Activated B cell treated with CpG ODN at 0.5 μM for 24 hours (primary cell): ENCODE measurements around the gene ZNF536. TPM values are rescaled to one million over a fixed set of nuclear protein-coding genes. Genes with fewer than 3 reads are reported as not detected.

Source experiments
- ATAC-seq: fragments of 200-7000 bp; cut with Tn5 transposase; one replicate; pipeline ENCODE4 v1.10.0; 2021; ENCODE audit warnings: low read depth, mild to moderate bottlenecking, moderate library complexity
- CTCF ChIA-PET: fragments of 350-600 bp; sonication (Branson Sonifier 250); formaldehyde crosslinking; loops from one replicate; lab custom pipeline; 2021; ENCODE audit warnings: antibody characterized with exemption; lab: Charles Lee
- POLR2A ChIA-PET: fragments of 350-600 bp; sonication (Branson Sonifier 250); formaldehyde crosslinking; loops from one replicate; lab custom pipeline; 2021; ENCODE audit warnings: antibody characterized with exemption; lab: Charles Lee
- DNase-seq: peaks from one replicate; pipeline ENCODE4 v3.0.0; 2022
- H3K27ac Mint-ChIP-seq: one replicate; pipeline ENCODE4 v1.8.0; 2020; ENCODE audit warnings: mixed read lengths
- H3K27me3 Mint-ChIP-seq: one replicate; pipeline ENCODE4 v1.8.0; 2021; ENCODE audit warnings: mixed read lengths
- H3K36me3 Mint-ChIP-seq: one replicate; pipeline ENCODE4 v1.8.0; 2021; ENCODE audit warnings: low read depth, mixed read lengths
- H3K4me1 Mint-ChIP-seq: one replicate; pipeline ENCODE4 v1.8.0; 2021; ENCODE audit warnings: mixed read lengths
- H3K4me3 Mint-ChIP-seq: one replicate; pipeline ENCODE4 v1.8.0; 2020; ENCODE audit warnings: mild to moderate bottlenecking, mixed read lengths
- H3K9me3 Mint-ChIP-seq: one replicate; pipeline ENCODE4 v1.8.0; 2020; ENCODE audit warnings: mixed read lengths
- intact Hi-C: fragments of 100-400 bp; cut with micrococcal nuclease; formaldehyde crosslinking; loops from one replicate; pipeline ENCODE4 v1.15.1; 2024
- total RNA-seq: library from RNA; stranded (reverse); gene quantifications from 2 replicates; pipeline ENCODE4 v1.2.3, GENCODE V29; 2022
- TF ChIP-seq, protein P1 (sequence below): fragments of 200-600 bp; IDR thresholded peaks from one replicate; pipeline ENCODE4 v1.8.0; 2022; ENCODE audit warnings: antibody characterized with exemption, mild to moderate bottlenecking

ZNF536 gene
- total RNA-seq, 1 donor from 2014 or later: not detected

DNA sequence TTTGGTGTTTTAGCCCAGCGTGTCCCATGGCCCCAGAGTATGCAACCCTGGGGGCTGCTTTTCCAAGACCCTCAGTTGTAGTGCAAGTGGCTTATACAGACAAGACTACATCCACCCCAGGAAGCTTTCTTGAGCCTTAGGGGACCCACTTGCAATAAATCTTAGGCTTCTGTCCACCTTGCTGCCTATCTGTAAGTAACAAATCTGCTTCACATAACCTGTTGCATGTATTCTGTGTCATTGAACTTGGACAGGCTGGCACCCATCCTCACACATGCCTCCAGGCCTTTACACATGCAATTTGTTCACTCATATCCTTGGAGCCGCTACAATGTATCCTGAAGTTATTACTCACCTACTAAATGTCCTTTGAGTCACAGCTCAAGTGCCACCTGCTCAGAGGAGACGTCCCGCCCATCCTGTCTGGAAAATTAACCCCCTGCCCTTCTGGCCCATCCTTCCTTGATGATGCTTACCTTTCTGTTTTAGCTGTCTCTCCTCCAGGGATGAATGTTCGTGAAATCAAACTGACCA is 101.2 kb downstream of the ZNF536 start:
- ChIA-PET CTCF (no interaction called here), POLR2A (no interaction called here)
- H3K4me1 Mint-ChIP-seq: no peaks in the 10 kb centered on the region
- TF ChIP-seq, protein P1, sequence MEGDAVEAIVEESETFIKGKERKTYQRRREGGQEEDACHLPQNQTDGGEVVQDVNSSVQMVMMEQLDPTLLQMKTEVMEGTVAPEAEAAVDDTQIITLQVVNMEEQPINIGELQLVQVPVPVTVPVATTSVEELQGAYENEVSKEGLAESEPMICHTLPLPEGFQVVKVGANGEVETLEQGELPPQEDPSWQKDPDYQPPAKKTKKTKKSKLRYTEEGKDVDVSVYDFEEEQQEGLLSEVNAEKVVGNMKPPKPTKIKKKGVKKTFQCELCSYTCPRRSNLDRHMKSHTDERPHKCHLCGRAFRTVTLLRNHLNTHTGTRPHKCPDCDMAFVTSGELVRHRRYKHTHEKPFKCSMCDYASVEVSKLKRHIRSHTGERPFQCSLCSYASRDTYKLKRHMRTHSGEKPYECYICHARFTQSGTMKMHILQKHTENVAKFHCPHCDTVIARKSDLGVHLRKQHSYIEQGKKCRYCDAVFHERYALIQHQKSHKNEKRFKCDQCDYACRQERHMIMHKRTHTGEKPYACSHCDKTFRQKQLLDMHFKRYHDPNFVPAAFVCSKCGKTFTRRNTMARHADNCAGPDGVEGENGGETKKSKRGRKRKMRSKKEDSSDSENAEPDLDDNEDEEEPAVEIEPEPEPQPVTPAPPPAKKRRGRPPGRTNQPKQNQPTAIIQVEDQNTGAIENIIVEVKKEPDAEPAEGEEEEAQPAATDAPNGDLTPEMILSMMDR: no peak
- intact Hi-C loops: no loop called here
- no peaks in the 10 kb centered on the region for H3K27me3 Mint-ChIP-seq
- no peaks in the 10 kb centered on the region for H3K36me3 Mint-ChIP-seq
- H3K27ac Mint-ChIP-seq: no peak overlapping the region
- H3K9me3 Mint-ChIP-seq: peaks cover 9% of the 10 kb centered on the region
- no peak overlapping the region for H3K4me3 Mint-ChIP-seq
- DNase-seq: no peak
- ATAC-seq: no peak

DNA sequence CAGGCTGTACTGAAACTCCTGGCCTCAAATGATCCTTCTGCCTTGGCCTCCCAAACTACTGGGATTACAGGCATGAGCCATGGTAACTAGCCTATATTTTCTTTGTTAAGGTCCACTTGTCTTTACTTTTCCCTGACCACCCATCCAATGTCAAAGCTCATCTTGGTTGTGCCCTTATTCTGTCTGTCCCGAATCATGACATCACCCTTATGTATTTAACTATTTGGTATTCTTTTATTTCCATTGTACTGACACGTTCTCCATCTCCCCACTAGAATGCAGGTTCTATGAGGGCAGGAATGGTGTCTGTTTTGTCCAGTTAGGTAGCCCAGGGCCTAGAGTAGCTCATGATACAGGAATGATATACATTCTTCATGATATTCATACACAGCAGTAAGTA is 104.8 kb downstream of the ZNF536 start:
- TF ChIP-seq, protein P1: no peak
- Mint-ChIP-seq H3K4me1 (no peaks in the 10 kb centered on the region), H3K4me3 (no peak overlapping the region), H3K36me3 (no peaks in the 10 kb centered on the region), H3K9me3 (peaks cover 9% of the 10 kb centered on the region), H3K27ac (no peak overlapping the region), H3K27me3 (no peaks in the 10 kb centered on the region)
- ChIA-PET CTCF (no interaction called here), POLR2A (no interaction called here)
- intact Hi-C loops: no loop called here
- DNase-seq: no peak
- no peak for ATAC-seq

DNA sequence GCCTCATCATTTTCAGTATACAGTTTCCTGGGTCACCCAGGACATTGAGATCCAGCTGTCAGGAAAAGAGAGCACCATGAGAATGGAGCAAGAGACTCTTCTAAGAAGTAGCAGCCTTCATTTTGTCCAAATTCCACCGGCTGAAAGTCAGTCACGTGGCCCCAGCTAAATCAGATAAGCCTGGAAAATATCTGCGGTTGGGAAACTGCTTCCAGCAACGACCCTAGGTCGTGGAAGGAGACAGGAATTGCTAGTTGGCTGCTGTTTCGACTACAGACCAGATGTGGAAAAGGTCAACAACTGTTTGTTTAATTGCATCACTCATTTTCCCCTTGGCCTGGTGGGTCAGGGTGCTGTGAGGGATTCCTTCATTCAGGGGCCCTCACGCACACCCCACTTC is 107.0 kb downstream of the ZNF536 start:
- Mint-ChIP-seq H3K27ac (no peak overlapping the region), H3K4me1 (no peaks in the 10 kb centered on the region), H3K4me3 (no peak overlapping the region), H3K36me3 (no peaks in the 10 kb centered on the region), H3K27me3 (no peaks in the 10 kb centered on the region), H3K9me3 (peaks cover 2% of the 10 kb centered on the region)
- ChIA-PET CTCF (no interaction called here), POLR2A (no interaction called here)
- TF ChIP-seq, protein P1: no peak
- ATAC-seq: no peak
- intact Hi-C loops: no loop called here
- DNase-seq: no peak

DNA sequence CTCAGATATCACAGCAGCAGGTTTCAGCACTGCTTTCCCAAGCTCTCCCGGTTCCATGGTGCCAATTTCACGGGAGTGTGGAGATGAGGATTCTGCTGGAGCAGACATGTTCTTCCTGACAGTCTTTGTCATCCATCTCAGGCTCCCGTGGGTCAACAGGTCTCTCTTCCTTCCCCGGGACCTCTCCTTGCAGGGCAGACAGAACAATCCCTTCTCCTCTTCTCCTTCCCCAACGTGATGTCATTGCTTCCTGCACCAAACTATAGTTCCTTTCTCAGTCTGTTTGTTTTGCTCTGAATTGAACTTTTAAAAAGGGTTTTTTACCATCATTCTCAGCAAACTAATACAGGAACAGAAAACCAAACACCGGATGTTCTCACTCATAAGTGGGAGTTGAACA is 107.9 kb downstream of the ZNF536 start:
- no peak for ATAC-seq
- Mint-ChIP-seq H3K4me1 (no peaks in the 10 kb centered on the region), H3K4me3 (no peak overlapping the region), H3K27ac (no peak overlapping the region), H3K9me3 (peaks cover 2% of the 10 kb centered on the region), H3K36me3 (no peaks in the 10 kb centered on the region), H3K27me3 (no peaks in the 10 kb centered on the region)
- no peak for DNase-seq
- ChIA-PET POLR2A (no interaction called here), CTCF (no interaction called here)
- TF ChIP-seq, protein P1: no peak
- intact Hi-C loops: no loop called here

DNA sequence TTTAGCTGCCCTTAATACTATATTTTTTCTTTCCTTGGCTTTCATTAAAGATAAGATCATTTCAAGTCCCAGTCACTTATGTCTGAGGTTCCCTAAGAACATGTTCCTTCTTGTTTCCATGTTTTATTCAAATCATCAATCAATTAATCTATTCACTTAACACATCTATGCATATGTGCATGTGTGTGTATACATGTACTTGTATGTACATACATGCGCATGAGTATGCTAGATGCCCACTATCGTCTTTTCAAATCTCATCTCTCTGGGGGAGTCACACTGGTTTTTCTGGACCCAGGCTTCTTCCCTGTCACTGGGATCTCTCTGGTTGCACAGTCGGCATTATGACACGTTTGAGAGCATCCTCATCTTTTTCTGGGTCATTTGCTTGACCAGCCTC is 108.9 kb downstream of the ZNF536 start:
- no peak overlapping the region for H3K4me3 Mint-ChIP-seq
- ChIA-PET POLR2A (no interaction called here), CTCF (no interaction called here)
- no peaks in the 10 kb centered on the region for H3K4me1 Mint-ChIP-seq
- intact Hi-C loops: no loop called here
- TF ChIP-seq, protein P1: no peak
- no peaks in the 10 kb centered on the region for H3K36me3 Mint-ChIP-seq
- peaks cover 4% of the 10 kb centered on the region for H3K9me3 Mint-ChIP-seq
- H3K27ac Mint-ChIP-seq: no peak overlapping the region
- no peak for DNase-seq
- H3K27me3 Mint-ChIP-seq: no peaks in the 10 kb centered on the region
- ATAC-seq: no peak
